Endothelial cell of umbilical vein (primary cell): Measurements from ENCODE around the gene TNPO2. TPM values are rescaled to one million over a fixed set of nuclear protein-coding genes. Genes with fewer than 3 reads are reported as not detected.

Experiments used
- BruUV-seq: library from RNA; stranded (reverse); fragments of 400-500 nt; replicated peaks from 2 replicates; lab custom pipeline; 2021; lab: Mats Ljungman, UMichigan
- CTCF ChIA-PET: fragments of 300-600, 350-600 bp; sonication (Branson Sonifier 250); formaldehyde crosslinking; loops from one replicate; lab custom pipeline; 2021; ENCODE audit warnings: antibody characterized with exemption, inconsistent platforms; lab: Charles Lee
- POLR2A ChIA-PET: fragments of 300-600, 350-600 bp; sonication (Branson Sonifier 250); formaldehyde crosslinking; loops from one replicate; lab custom pipeline; 2021; ENCODE audit warnings: antibody characterized with exemption, inconsistent platforms; lab: Charles Lee
- DNase-seq: peaks from one replicate; pipeline ENCODE4 v3.0.0-alpha.2; 2011; ENCODE audit warnings: low read depth, low spot score
- FAIRE-seq: peaks from 2 replicates; lab custom pipeline; 2011; peaks lifted over from hg19 to GRCh38; lab: Jason Lieb, UNC
- H2AFZ ChIP-seq: 2 replicates; pipeline ENCODE4 v1.6.0; 2012; ENCODE audit warnings: low read depth, low read length, control low read depth, inconsistent platforms
- H3K27ac ChIP-seq: 2 replicates; pipeline ENCODE4 v1.5.1; 2011; ENCODE audit warnings: low read depth, mild to moderate bottlenecking, control low read depth, low read length, moderate library complexity; ENCODE audit not compliant: insufficient read depth
- H3K27me3 ChIP-seq, 2 experiments: 2 replicates each; pipeline versions ENCODE4 v1.6.0 to v1.6.1; 2011; ENCODE audit warnings: low read length in 2 of 2, mixed read lengths in 1 of 2; ENCODE audit not compliant: control insufficient read depth in 2 of 2, insufficient read depth in 2 of 2
- H3K36me3 ChIP-seq, 2 experiments: 2 replicates in 1 of 2; 3 replicates in 1 of 2; pipeline ENCODE4 v1.5.1; 2011; ENCODE audit warnings: low read length in 2 of 2, mild to moderate bottlenecking in 1 of 2, moderate library complexity in 1 of 2; ENCODE audit not compliant: control insufficient read depth in 2 of 2, insufficient read depth in 2 of 2; ENCODE audit errors: extremely low read depth in 1 of 2
- H3K4me1 ChIP-seq: 3 replicates; pipeline ENCODE4 v1.5.1; 2011; ENCODE audit warnings: mild to moderate bottlenecking, low read length; ENCODE audit not compliant: control insufficient read depth, insufficient read depth; ENCODE audit errors: extremely low read depth
- H3K4me2 ChIP-seq: 2 replicates; pipeline ENCODE4 v1.6.1; 2011; ENCODE audit warnings: low read length, control low read depth, mixed read lengths; ENCODE audit not compliant: insufficient read depth
- H3K4me3 ChIP-seq, 3 experiments: fragments of 200-600 bp in 1 of 3; sonication (generic), shearing (Covaris generic) in 1 of 3; replicated peaks in 1 of 3; 2 replicates each; pipeline ENCODE4 v1.5.1; 2011 to 2016; ENCODE audit warnings: control low read depth in 3 of 3, low read length in 3 of 3, mild to moderate bottlenecking in 2 of 3, inconsistent platforms in 1 of 3, low read depth in 1 of 3, moderate library complexity in 1 of 3; ENCODE audit not compliant: insufficient read depth in 1 of 3
- H3K79me2 ChIP-seq: 2 replicates; pipeline ENCODE4 v1.6.0; 2012; ENCODE audit warnings: low read length, inconsistent platforms; ENCODE audit not compliant: control insufficient read depth, insufficient read depth
- H3K9ac ChIP-seq: replicated peaks from 2 replicates; pipeline ENCODE3; 2011; ENCODE audit warnings: low read length, control low read depth; ENCODE audit not compliant: insufficient read depth; ENCODE audit errors: extremely low read depth
- H3K9me1 ChIP-seq: replicated peaks from 3 replicates; pipeline ENCODE4 v1.6.0; 2011; ENCODE audit warnings: mild to moderate bottlenecking, low read length; ENCODE audit not compliant: control insufficient read depth, insufficient read depth; ENCODE audit errors: extremely low read depth
- H3K9me3 ChIP-seq: replicated peaks from 2 replicates; pipeline ENCODE4 v1.5.1; 2012; ENCODE audit warnings: low read length, inconsistent platforms; ENCODE audit not compliant: control insufficient read depth, insufficient read depth
- H4K20me1 ChIP-seq: replicated peaks from 2 replicates; pipeline ENCODE3; 2011; ENCODE audit warnings: mild to moderate bottlenecking, low read length; ENCODE audit not compliant: control insufficient read depth, insufficient read depth; ENCODE audit errors: extremely low read depth
- CTCF ChIP-seq, 2 donors: IDR thresholded peaks; 1 replicate in 1 of 2; 2 replicates in 1 of 2; pipeline ENCODE4 v1.5.1; 2011; ENCODE audit warnings: low read length in 2 of 2, mild to moderate bottlenecking in 2 of 2, moderate library complexity in 2 of 2, control low read depth in 1 of 2, inconsistent platforms in 1 of 2, low read depth in 1 of 2; ENCODE audit not compliant: insufficient read depth in 1 of 2; ENCODE audit errors: extremely low read depth in 1 of 2
- EZH2 ChIP-seq: IDR thresholded peaks from 2 replicates; pipeline ENCODE4 v1.6.1; 2012; ENCODE audit warnings: borderline replicate concordance, low read depth, mild to moderate bottlenecking, moderate library complexity, low read length, inconsistent platforms; ENCODE audit not compliant: severe bottlenecking
- FOS ChIP-seq: IDR thresholded peaks from 2 replicates; pipeline ENCODE4 v1.6.1; 2011; ENCODE audit warnings: mild to moderate bottlenecking, low read length, moderate library complexity, borderline replicate concordance; ENCODE audit not compliant: insufficient read depth
- GATA2 ChIP-seq: IDR thresholded peaks from 2 replicates; pipeline ENCODE4 v1.7.0; 2011; ENCODE audit warnings: low read depth, mild to moderate bottlenecking, moderate library complexity, mixed read lengths, low read length; ENCODE audit not compliant: insufficient read length, insufficient read depth
- JUN ChIP-seq: IDR thresholded peaks from 2 replicates; pipeline ENCODE4 v1.6.1; 2011; ENCODE audit warnings: borderline replicate concordance, low read depth; ENCODE audit not compliant: insufficient read length, insufficient read depth
- MAX ChIP-seq: IDR thresholded peaks from 2 replicates; pipeline ENCODE4 v1.6.1; 2011; ENCODE audit not compliant: insufficient read depth, insufficient read length
- MYC ChIP-seq: IDR thresholded peaks from one replicate; pipeline ENCODE4 v1.6.1; 2011; ENCODE audit warnings: mild to moderate bottlenecking, low read depth, low read length
- POLR2A ChIP-seq: IDR thresholded peaks from 2 replicates; pipeline ENCODE4 v1.6.1; 2012; ENCODE audit warnings: low read depth, mild to moderate bottlenecking, control low read depth, low read length
- POLR2AphosphoS5 ChIP-seq: IDR thresholded peaks from 2 replicates; pipeline ENCODE4 v1.6.1; 2012; ENCODE audit warnings: low read depth, mild to moderate bottlenecking, control low read depth, low read length, moderate library complexity; ENCODE audit not compliant: insufficient read depth
- dilution Hi-C: fragments of 300-500 bp; cut with MboI; formaldehyde crosslinking; loops from one replicate; pipeline ENCODE4 v1.15.0; 2019; ENCODE audit warnings: low sequenced_read_pairs; ENCODE audit not compliant: extremely low pct_ligation_motif_present
- intact Hi-C: fragments of 100-400 bp; cut with micrococcal nuclease; formaldehyde crosslinking; loops from one replicate; pipeline ENCODE4 v1.10.0; 2022
- polyA plus RNA-seq, 4 experiments: library from polyadenylated mRNA; depleted of rRNA in 3 of 4; stranded (reverse) in 3 of 4; unstranded in 1 of 4; fragments of >200 nt; gene quantifications; 2 replicates each; pipeline versions ENCODE4 v1.2.1 to v1.2.3, GENCODE V29; 2011 to 2012; ENCODE audit warnings: missing spikeins in 1 of 4
- total RNA-seq: library from RNA; stranded (reverse); gene quantifications from 2 replicates; pipeline ENCODE4 v1.2.3, GENCODE V29; 2021

The TNPO2 gene
- total and polyA plus RNA-seq, 2 donors (not counting 3 experiments of a cell fraction or from before 2014, with no cell fraction given) = 94.5 to 98.8 TPM

GRCh38 chr19:12692960-12693359 lies 30.8 kb downstream of the TNPO2 start:
- H3K4me3 ChIP-seq = no peak overlapping the region
- H3K27me3 ChIP-seq = no peaks in the 10 kb centered on the region
- H3K4me2 ChIP-seq = no peak overlapping the region
- no peaks in the 10 kb centered on the region for H3K79me2 ChIP-seq
- intact Hi-C loops (no loop called here), dilution Hi-C loops (no loop called here)
- no peak overlapping the region for H3K27ac ChIP-seq
- DNase-seq (no peak), FAIRE-seq (no peak)
- H4K20me1 ChIP-seq = no peaks in the 10 kb centered on the region
- H2AFZ ChIP-seq = no peak overlapping the region
- H3K9me3 ChIP-seq = no peaks in the 10 kb centered on the region
- no peaks in the 10 kb centered on the region for H3K9me1 ChIP-seq
- TF ChIP-seq CTCF (IDR thresholded peaks at IDR 0.05; ENCODE audit: extremely low read depth in 1 of 2, insufficient read depth in 1 of 2, low read depth in 1 of 2, low read length in 2 of 2) (no peak), POLR2AphosphoS5 (no peak), POLR2A (no peak), MYC (no peak), EZH2 (no peak), FOS (no peak)
- BruUV-seq = no TSS peak
- ChIA-PET POLR2A (no interaction called here), CTCF (no interaction called here)
- H3K36me3 ChIP-seq = peaks cover 0 to 1% of the 10 kb centered on the region in 2 experiments
- H3K4me1 ChIP-seq = peaks cover 15% of the 10 kb centered on the region
- H3K9ac ChIP-seq = no peak overlapping the region

- BruUV-seq = no TSS peak
- Histone ChIP-seq H3K9ac (no peak overlapping the region), H3K79me2 (no peaks in the 10 kb centered on the region), H2AFZ (no peak overlapping the region), H3K36me3 (no peaks in the 10 kb centered on the region), H3K27me3 (no peaks in the 10 kb centered on the region), H3K4me1 (no peaks in the 10 kb centered on the region), H3K27ac (no peak overlapping the region), H4K20me1 (no peaks in the 10 kb centered on the region), H3K9me1 (no peaks in the 10 kb centered on the region), H3K4me3 (no peak overlapping the region), H3K9me3 (no peaks in the 10 kb centered on the region), H3K4me2 (no peak overlapping the region)
- no peak for FAIRE-seq
- ChIA-PET CTCF (no interaction called here), POLR2A (no interaction called here)
- no peak for TF ChIP-seq EZH2
- no peak for TF ChIP-seq CTCF (IDR thresholded peaks at IDR 0.05; ENCODE audit: extremely low read depth in 1 of 2, insufficient read depth in 1 of 2, low read depth in 1 of 2, low read length in 2 of 2)
- TF ChIP-seq MYC = no peak
- no peak for TF ChIP-seq MAX
- no peak for TF ChIP-seq FOS
- no peak for TF ChIP-seq POLR2A
- no peak for TF ChIP-seq POLR2AphosphoS5
- no peak for TF ChIP-seq GATA2
- no peak for TF ChIP-seq JUN
- intact Hi-C loops = no loop called here
- dilution Hi-C loops = no loop called here
- no peak for DNase-seq
Observed at GRCh38 chr19:12689581-12690216, 34.0 kb downstream of the TNPO2 start.
